Endothelial cell of umbilical vein (primary cell): ENCODE data around the gene MST1. TPM values are rescaled to one million over a fixed set of nuclear protein-coding genes. Genes with fewer than 3 reads are reported as not detected.

Source experiments
- BruUV-seq: library from RNA; stranded (reverse); fragments of 400-500 nt; replicated peaks from 2 replicates; lab custom pipeline; 2021; lab: Mats Ljungman, UMichigan
- CTCF ChIA-PET: fragments of 300-600, 350-600 bp; sonication (Branson Sonifier 250); formaldehyde crosslinking; loops from one replicate; lab custom pipeline; 2021; ENCODE audit warnings: antibody characterized with exemption, inconsistent platforms; lab: Charles Lee
- POLR2A ChIA-PET: fragments of 300-600, 350-600 bp; sonication (Branson Sonifier 250); formaldehyde crosslinking; loops from one replicate; lab custom pipeline; 2021; ENCODE audit warnings: antibody characterized with exemption, inconsistent platforms; lab: Charles Lee
- DNase-seq: peaks from one replicate; pipeline ENCODE4 v3.0.0-alpha.2; 2011; ENCODE audit warnings: low read depth, low spot score
- FAIRE-seq: peaks from 2 replicates; lab custom pipeline; 2011; peaks lifted over from hg19 to GRCh38; lab: Jason Lieb, UNC
- H2AFZ ChIP-seq: 2 replicates; pipeline ENCODE4 v1.6.0; 2012; ENCODE audit warnings: low read depth, low read length, control low read depth, inconsistent platforms
- H3K27ac ChIP-seq: 2 replicates; pipeline ENCODE4 v1.5.1; 2011; ENCODE audit warnings: low read depth, mild to moderate bottlenecking, control low read depth, low read length, moderate library complexity; ENCODE audit not compliant: insufficient read depth
- H3K27me3 ChIP-seq, 2 experiments: 2 replicates each; pipeline versions ENCODE4 v1.6.0 to v1.6.1; 2011; ENCODE audit warnings: low read length in 2 of 2, mixed read lengths in 1 of 2; ENCODE audit not compliant: control insufficient read depth in 2 of 2, insufficient read depth in 2 of 2
- H3K36me3 ChIP-seq, 2 experiments: 2 replicates in 1 of 2; 3 replicates in 1 of 2; pipeline ENCODE4 v1.5.1; 2011; ENCODE audit warnings: low read length in 2 of 2, mild to moderate bottlenecking in 1 of 2, moderate library complexity in 1 of 2; ENCODE audit not compliant: control insufficient read depth in 2 of 2, insufficient read depth in 2 of 2; ENCODE audit errors: extremely low read depth in 1 of 2
- H3K4me1 ChIP-seq: 3 replicates; pipeline ENCODE4 v1.5.1; 2011; ENCODE audit warnings: mild to moderate bottlenecking, low read length; ENCODE audit not compliant: control insufficient read depth, insufficient read depth; ENCODE audit errors: extremely low read depth
- H3K4me2 ChIP-seq: 2 replicates; pipeline ENCODE4 v1.6.1; 2011; ENCODE audit warnings: low read length, control low read depth, mixed read lengths; ENCODE audit not compliant: insufficient read depth
- H3K4me3 ChIP-seq, 3 experiments: fragments of 200-600 bp in 1 of 3; sonication (generic), shearing (Covaris generic) in 1 of 3; replicated peaks in 1 of 3; 2 replicates each; pipeline ENCODE4 v1.5.1; 2011 to 2016; ENCODE audit warnings: control low read depth in 3 of 3, low read length in 3 of 3, mild to moderate bottlenecking in 2 of 3, inconsistent platforms in 1 of 3, low read depth in 1 of 3, moderate library complexity in 1 of 3; ENCODE audit not compliant: insufficient read depth in 1 of 3
- H3K79me2 ChIP-seq: 2 replicates; pipeline ENCODE4 v1.6.0; 2012; ENCODE audit warnings: low read length, inconsistent platforms; ENCODE audit not compliant: control insufficient read depth, insufficient read depth
- H3K9ac ChIP-seq: replicated peaks from 2 replicates; pipeline ENCODE3; 2011; ENCODE audit warnings: low read length, control low read depth; ENCODE audit not compliant: insufficient read depth; ENCODE audit errors: extremely low read depth
- H3K9me1 ChIP-seq: replicated peaks from 3 replicates; pipeline ENCODE4 v1.6.0; 2011; ENCODE audit warnings: mild to moderate bottlenecking, low read length; ENCODE audit not compliant: control insufficient read depth, insufficient read depth; ENCODE audit errors: extremely low read depth
- H3K9me3 ChIP-seq: replicated peaks from 2 replicates; pipeline ENCODE4 v1.5.1; 2012; ENCODE audit warnings: low read length, inconsistent platforms; ENCODE audit not compliant: control insufficient read depth, insufficient read depth
- H4K20me1 ChIP-seq: replicated peaks from 2 replicates; pipeline ENCODE3; 2011; ENCODE audit warnings: mild to moderate bottlenecking, low read length; ENCODE audit not compliant: control insufficient read depth, insufficient read depth; ENCODE audit errors: extremely low read depth
- EZH2 ChIP-seq: IDR thresholded peaks from 2 replicates; pipeline ENCODE4 v1.6.1; 2012; ENCODE audit warnings: borderline replicate concordance, low read depth, mild to moderate bottlenecking, moderate library complexity, low read length, inconsistent platforms; ENCODE audit not compliant: severe bottlenecking
- GATA2 ChIP-seq: IDR thresholded peaks from 2 replicates; pipeline ENCODE4 v1.7.0; 2011; ENCODE audit warnings: low read depth, mild to moderate bottlenecking, moderate library complexity, mixed read lengths, low read length; ENCODE audit not compliant: insufficient read length, insufficient read depth
- JUN ChIP-seq: IDR thresholded peaks from 2 replicates; pipeline ENCODE4 v1.6.1; 2011; ENCODE audit warnings: borderline replicate concordance, low read depth; ENCODE audit not compliant: insufficient read length, insufficient read depth
- MYC ChIP-seq: IDR thresholded peaks from one replicate; pipeline ENCODE4 v1.6.1; 2011; ENCODE audit warnings: mild to moderate bottlenecking, low read depth, low read length
- POLR2AphosphoS5 ChIP-seq: IDR thresholded peaks from 2 replicates; pipeline ENCODE4 v1.6.1; 2012; ENCODE audit warnings: low read depth, mild to moderate bottlenecking, control low read depth, low read length, moderate library complexity; ENCODE audit not compliant: insufficient read depth
- dilution Hi-C: fragments of 300-500 bp; cut with MboI; formaldehyde crosslinking; loops from one replicate; pipeline ENCODE4 v1.15.0; 2019; ENCODE audit warnings: low sequenced_read_pairs; ENCODE audit not compliant: extremely low pct_ligation_motif_present
- intact Hi-C: fragments of 100-400 bp; cut with micrococcal nuclease; formaldehyde crosslinking; loops from one replicate; pipeline ENCODE4 v1.10.0; 2022
- polyA plus RNA-seq, 4 experiments: library from polyadenylated mRNA; depleted of rRNA in 3 of 4; stranded (reverse) in 3 of 4; unstranded in 1 of 4; fragments of >200 nt; gene quantifications; 2 replicates each; pipeline versions ENCODE4 v1.2.1 to v1.2.3, GENCODE V29; 2011 to 2012; ENCODE audit warnings: missing spikeins in 1 of 4
- total RNA-seq: library from RNA; stranded (reverse); gene quantifications from 2 replicates; pipeline ENCODE4 v1.2.3, GENCODE V29; 2021
- TF ChIP-seq, protein P1 (sequence below): IDR thresholded peaks from 2 replicates; pipeline ENCODE4 v1.6.1; 2011; ENCODE audit not compliant: insufficient read depth, insufficient read length

Gene MST1
- total and polyA plus RNA-seq, 2 donors (not counting 3 experiments of a cell fraction or from before 2014, with no cell fraction given) = 6.1 to 17.5 TPM

DNA sequence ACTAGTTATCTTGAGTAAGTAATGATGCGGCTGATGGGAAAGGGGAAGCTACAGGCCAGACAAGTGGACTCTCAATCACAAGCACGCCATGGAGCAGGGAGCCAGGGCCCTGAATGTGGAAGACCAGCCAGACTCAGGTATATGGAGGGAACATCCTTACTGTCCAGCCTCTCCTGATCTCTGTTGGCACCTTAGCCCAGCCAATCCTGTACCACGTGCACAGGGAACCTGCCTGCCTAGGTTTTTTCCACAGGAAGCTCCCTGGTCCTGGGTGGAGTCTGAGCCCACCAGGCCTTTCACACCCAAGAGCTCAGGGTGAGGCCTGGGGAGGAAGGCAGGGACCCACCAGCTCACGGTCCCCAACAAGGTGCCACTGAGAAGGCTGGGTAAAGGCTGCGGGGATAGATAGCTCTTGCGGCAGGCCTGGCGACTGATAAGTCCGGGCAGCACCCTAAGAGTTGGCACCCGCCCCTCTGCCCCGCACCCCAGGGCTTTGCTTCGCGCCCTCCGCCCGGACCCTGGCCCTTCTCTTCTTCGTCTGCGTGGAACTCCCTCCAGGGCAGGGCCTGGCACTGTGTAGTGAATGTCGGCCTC, 16.1 kb downstream of the MST1 start:
- TSS peak; percentile 78 for BruUV-seq
- H3K9me1 ChIP-seq = no peaks in the 10 kb centered on the region
- H3K4me1 ChIP-seq = peaks cover 4% of the 10 kb centered on the region
- peak overlapping the region; percentile 13 to 41 (median 41) for H3K4me3 ChIP-seq
- intact Hi-C loops = no loop called here
- H3K27me3 ChIP-seq = no peaks in the 10 kb centered on the region
- dilution Hi-C loops = no loop called here
- ChIA-PET CTCF (interaction anchor here (5.4 kb wide), 1 partner anchor 135 kb away, joined by 293 read pairs; no protein-coding TSS in a partner anchor), POLR2A (interaction anchor here (0.7 kb wide), 1 partner anchor 133 kb away, joined by 3 read pairs; no protein-coding TSS in a partner anchor)
- no peaks in the 10 kb centered on the region for H3K36me3 ChIP-seq
- DNase-seq (no peak), FAIRE-seq (no peak)
- peak overlapping the region; percentile 30 for H2AFZ ChIP-seq
- H3K27ac ChIP-seq = peak overlapping the region; percentile 40
- H3K4me2 ChIP-seq = peak overlapping the region; percentile 72
- peaks cover 3% of the 10 kb centered on the region for H3K79me2 ChIP-seq
- TF ChIP-seq POLR2AphosphoS5 (no peak), GATA2 (no peak), EZH2 (no peak), MYC (no peak), JUN (no peak)
- TF ChIP-seq, protein P1, sequence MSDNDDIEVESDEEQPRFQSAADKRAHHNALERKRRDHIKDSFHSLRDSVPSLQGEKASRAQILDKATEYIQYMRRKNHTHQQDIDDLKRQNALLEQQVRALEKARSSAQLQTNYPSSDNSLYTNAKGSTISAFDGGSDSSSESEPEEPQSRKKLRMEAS = no peak
- H3K9me3 ChIP-seq = no peaks in the 10 kb centered on the region
- no peaks in the 10 kb centered on the region for H4K20me1 ChIP-seq
- peak overlapping the region; percentile 41 for H3K9ac ChIP-seq
